GM10266 (cell line): ENCODE results near the gene TTLL9.

Experiments used
- DNase-seq: peaks from one replicate; pipeline ENCODE4 v3.0.0; 2012; ENCODE audit errors: extremely low spot score
- TF ChIP-seq, protein P1 (sequence below): IDR thresholded peaks from 2 replicates; pipeline ENCODE4 v1.5.1; 2012; ENCODE audit warnings: mild to moderate bottlenecking, low read depth; ENCODE audit not compliant: control insufficient read depth, insufficient read depth; ENCODE audit errors: missing control alignments

The TTLL9 gene

DNA sequence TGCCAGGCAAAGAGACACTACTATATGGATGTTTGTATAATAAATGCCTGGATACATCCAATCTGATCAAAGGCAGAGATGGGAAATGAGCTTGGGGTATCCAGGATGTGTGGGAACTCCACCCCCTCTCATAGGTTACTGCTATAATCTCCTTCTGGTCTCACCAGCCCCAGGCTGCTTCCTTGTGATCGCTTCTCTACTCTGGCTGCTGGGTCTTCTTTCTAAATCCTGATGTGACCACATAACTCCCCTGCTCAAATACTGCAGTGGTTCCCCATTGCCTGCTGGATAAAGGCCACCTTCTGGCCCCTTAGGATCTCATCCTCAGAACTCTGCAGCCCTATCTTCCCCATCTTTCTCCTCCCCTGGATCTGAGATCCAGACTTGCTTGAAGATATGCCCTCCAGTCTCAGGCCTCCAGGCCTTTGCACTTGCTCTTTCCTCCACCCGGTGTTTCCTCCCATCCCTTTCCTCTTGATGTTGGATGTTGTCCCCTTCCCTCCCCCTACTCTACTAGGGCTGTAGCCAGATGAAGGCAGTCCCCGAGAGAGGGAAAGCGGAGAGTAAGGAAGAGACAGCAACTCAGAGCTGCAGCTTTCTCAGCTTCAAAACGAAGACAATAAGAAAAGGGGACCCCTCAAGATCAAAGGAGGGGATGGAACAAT lies 96.7 kb downstream of the TTLL9 start:
- DNase-seq = peak; percentile 21
- TF ChIP-seq, protein P1, sequence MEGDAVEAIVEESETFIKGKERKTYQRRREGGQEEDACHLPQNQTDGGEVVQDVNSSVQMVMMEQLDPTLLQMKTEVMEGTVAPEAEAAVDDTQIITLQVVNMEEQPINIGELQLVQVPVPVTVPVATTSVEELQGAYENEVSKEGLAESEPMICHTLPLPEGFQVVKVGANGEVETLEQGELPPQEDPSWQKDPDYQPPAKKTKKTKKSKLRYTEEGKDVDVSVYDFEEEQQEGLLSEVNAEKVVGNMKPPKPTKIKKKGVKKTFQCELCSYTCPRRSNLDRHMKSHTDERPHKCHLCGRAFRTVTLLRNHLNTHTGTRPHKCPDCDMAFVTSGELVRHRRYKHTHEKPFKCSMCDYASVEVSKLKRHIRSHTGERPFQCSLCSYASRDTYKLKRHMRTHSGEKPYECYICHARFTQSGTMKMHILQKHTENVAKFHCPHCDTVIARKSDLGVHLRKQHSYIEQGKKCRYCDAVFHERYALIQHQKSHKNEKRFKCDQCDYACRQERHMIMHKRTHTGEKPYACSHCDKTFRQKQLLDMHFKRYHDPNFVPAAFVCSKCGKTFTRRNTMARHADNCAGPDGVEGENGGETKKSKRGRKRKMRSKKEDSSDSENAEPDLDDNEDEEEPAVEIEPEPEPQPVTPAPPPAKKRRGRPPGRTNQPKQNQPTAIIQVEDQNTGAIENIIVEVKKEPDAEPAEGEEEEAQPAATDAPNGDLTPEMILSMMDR = no peak

DNA sequence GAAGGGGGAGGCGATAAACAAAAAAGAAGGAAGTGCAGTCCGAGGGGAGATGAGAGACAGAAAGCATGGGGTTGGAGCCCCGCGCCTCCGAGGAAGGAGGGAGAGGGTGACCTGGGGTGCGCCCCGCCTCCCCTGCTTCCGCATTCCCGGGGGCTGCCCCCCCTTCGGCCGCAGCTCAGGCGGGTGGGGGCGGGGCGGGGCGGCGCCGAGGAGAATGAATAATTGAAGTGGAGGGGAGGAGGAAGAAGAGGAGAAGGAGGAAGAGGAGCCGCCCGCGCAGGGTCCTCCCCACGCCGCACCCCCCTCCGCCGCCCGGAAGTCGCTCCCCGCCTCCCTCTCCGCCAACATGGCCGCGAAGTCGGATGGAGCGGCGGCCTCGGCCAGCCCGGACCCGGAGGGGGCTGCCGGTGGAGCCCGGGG lies 97.4 kb downstream of the TTLL9 start, which contains the start of gene XKR7:
Gene XKR7, plus strand, starts transcription at position 322 of the 420 bp plus-strand sequence. Its CDS starts 25 bp downstream, at position 347.
- TF ChIP-seq, protein P1 = no peak
- peak; percentile 32 for DNase-seq

DNA sequence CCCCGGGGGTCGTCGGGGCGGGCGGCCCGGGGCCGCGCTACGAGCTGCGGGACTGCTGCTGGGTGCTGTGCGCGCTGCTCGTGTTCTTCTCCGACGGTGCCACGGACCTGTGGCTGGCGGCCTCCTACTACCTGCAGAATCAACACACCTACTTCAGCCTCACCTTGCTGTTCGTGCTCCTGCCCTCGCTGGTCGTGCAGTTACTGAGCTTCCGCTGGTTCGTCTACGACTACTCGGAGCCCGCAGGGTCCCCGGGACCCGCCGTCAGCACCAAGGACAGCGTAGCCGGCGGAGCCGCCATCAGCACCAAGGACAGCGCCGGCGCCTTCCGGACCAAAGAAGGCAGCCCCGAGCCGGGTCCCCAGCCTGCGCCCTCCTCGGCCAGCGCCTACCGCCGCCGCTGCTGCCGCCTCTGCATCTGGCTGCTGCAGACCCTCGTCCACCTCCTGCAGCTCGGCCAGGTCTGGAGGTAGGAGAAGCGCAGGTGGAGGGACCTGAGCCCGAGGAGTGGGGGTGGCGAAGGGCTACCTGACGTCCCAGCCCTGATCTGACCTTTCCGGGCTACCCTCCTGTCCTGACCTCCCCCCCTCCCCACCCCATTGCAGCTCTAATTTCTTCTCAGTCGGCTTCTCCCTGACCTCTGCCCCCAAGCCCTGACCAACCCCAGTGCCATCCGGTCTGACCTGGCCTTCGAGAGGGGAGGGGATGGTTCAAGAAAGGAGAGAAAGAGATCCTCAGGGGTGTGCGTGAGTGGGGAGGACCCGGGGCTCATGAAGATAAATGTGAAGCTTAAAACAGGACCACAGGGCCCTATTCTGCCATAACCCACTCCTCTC lies 98.1 kb downstream of the TTLL9 start:
- peak; percentile 94 for DNase-seq
- TF ChIP-seq, protein P1 = no peak

DNA sequence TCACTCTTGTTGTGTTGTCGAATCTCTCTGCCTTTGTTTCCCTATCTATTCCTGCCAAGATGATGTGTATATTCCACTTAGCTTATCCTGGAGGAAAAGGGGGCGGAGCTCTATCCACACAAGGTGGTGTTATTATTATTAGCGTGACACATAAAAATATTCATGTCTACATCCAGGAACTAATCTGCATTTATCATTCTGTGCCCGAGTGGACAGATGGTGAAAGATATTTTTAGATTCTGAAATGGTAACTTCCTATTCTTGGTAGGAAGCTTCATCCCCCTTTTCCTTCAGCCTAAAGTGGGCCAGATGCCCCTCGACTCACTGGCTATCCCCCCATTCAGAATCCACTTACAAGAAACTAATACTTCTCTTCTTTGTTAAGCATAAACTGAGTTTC lies 99.6 kb downstream of the TTLL9 start:
- TF ChIP-seq, protein P1 = no peak
- DNase-seq = no peak

DNA sequence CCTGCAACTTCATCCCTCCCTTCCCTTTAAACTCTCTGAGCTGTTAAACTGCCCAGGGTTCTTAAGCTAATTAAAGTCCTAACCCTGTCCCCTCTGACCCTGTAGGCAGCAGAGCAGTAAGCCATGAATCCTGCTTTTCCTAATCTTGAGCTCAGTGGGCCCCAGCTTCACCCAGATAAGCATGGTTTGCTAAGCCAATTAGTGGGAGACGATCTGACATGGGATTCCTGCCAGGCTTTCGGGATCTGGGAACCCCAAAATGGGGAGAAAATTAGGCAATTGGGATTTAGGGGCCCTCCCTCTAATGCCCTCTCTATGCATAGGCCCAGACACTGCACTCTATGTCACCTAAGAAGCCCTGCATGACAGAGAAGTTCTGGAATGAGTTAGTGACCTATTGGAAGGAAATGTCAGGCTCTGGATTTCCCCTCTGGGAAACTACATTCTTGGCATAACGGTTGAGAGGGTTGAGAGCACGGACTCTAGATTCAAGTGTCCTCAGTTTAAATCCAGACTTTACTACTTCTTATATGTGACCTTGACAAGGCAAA lies 102.1 kb downstream of the TTLL9 start:
- TF ChIP-seq, protein P1 = no peak
- DNase-seq = no peak

DNA sequence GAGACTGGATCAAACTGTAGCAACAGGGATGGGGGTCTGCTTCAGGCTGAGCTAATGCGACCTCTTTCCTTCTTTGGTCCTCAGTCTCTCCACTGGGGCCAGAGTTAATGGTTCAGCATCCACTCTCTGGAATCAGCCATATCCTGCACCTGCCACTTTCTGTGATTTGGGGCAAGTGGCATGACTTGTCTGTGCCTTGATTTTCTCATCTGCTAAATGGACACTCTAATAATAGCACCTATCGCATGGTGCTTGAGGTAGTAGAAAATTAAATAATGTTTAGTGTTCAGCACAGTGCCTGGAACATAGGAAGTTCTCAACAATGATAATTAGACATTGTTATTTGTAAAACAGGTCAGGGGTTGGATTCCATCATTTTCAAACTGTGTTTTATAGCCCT lies 103.9 kb downstream of the TTLL9 start:
- DNase-seq = no peak
- TF ChIP-seq, protein P1 = no peak

DNA sequence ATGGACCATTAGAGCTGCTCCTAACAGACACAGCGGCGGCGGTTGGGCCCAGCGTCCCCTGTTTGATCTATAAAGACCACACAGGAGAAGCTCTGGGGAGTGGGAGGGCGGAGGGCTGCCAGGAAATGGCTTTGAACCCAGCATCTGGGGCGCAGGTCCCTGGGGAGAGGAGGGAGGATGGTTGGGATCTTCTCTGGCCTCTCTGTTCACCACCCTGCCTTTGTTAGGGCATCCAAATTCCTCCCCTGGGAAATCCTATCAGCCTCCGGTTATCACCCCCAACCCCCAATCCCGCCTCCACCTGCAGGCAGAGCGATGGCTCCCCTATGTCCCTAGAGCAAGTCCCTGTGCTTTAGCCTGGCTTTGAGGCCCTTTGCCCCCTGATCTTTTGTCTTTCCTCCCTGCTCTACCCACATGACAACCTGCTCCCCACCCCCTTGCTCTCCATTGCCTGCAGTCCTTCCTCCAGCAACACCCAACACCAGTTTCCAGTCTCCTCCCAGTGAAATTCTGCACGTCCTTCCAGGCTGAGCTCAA lies 104.6 kb downstream of the TTLL9 start:
- DNase-seq = no peak
- TF ChIP-seq, protein P1 = no peak
